Measurements from ENCODE around the gene NUDT14.

- TF ChIP-seq CTCF (IDR thresholded peaks at IDR 0.05; ENCODE audit: borderline replicate concordance, extremely low read depth, low read length, poor library complexity, severe bottlenecking) (no peak), EZH2 (IDR thresholded peaks at IDR 0.05; ENCODE audit: borderline replicate concordance, low read depth, low read length, severe bottlenecking) (no peak)
Measured at GRCh38 chr14:105185973-105186372, 4.9 kb upstream of the NUDT14 start.
